Measurements from ENCODE around the gene PDGFB. TPM values are rescaled to one million over a fixed set of nuclear protein-coding genes. Genes with fewer than 3 reads are reported as not detected.
A peak's percentile ranks its signal among the peaks of the same experiment; 100 is the strongest.

Gene PDGFB
- total RNA-seq, 1 donor from 2014 or later = 53.4 TPM

GRCh38 chr22:39282645-39283321, 38.0 kb upstream of the PDGFB start:
- no peak overlapping the region for H3K27ac Mint-ChIP-seq (ENCODE audit: unreplicated experiment)
- H3K36me3 Mint-ChIP-seq (ENCODE audit: low read depth, unreplicated experiment) = no peaks in the 10 kb centered on the region
- no peaks in the 10 kb centered on the region for H3K27me3 Mint-ChIP-seq (ENCODE audit: unreplicated experiment)
- peaks cover 39% of the 10 kb centered on the region for H3K4me1 Mint-ChIP-seq (ENCODE audit: unreplicated experiment)
- no peak for TF ChIP-seq CTCF (IDR thresholded peaks at IDR 0.05; ENCODE audit: unreplicated experiment)
- H3K9me3 Mint-ChIP-seq (ENCODE audit: unreplicated experiment) = no peaks in the 10 kb centered on the region
- no peak overlapping the region for H3K4me3 Mint-ChIP-seq (ENCODE audit: unreplicated experiment)
- DNase-seq (ENCODE audit: low spot score) = no peak

GRCh38 chr22:39281126-39281525, 36.3 kb upstream of the PDGFB start:
- no peak overlapping the region for H3K4me3 Mint-ChIP-seq (ENCODE audit: unreplicated experiment)
- no peaks in the 10 kb centered on the region for H3K36me3 Mint-ChIP-seq (ENCODE audit: low read depth, unreplicated experiment)
- no peak for DNase-seq (ENCODE audit: low spot score)
- peaks cover 39% of the 10 kb centered on the region for H3K4me1 Mint-ChIP-seq (ENCODE audit: unreplicated experiment)
- peaks cover 3% of the 10 kb centered on the region for H3K27me3 Mint-ChIP-seq (ENCODE audit: unreplicated experiment)
- no peaks in the 10 kb centered on the region for H3K9me3 Mint-ChIP-seq (ENCODE audit: unreplicated experiment)
- peak overlapping the region; percentile 45 for H3K27ac Mint-ChIP-seq (ENCODE audit: unreplicated experiment)
- TF ChIP-seq CTCF (IDR thresholded peaks at IDR 0.05; ENCODE audit: unreplicated experiment) = no peak

- H3K27me3 Mint-ChIP-seq (ENCODE audit: unreplicated experiment) = peaks cover 3% of the 10 kb centered on the region
These were observed 35.5 kb upstream of the PDGFB start for GRCh38 chr22:39280250-39280649.

GRCh38 chr22:39279170-39279850, 34.5 kb upstream of the PDGFB start:
- Mint-ChIP-seq H3K27ac (ENCODE audit: unreplicated experiment) (peak overlapping the region; percentile 97), H3K9me3 (ENCODE audit: unreplicated experiment) (no peaks in the 10 kb centered on the region), H3K36me3 (ENCODE audit: low read depth, unreplicated experiment) (no peaks in the 10 kb centered on the region), H3K4me1 (ENCODE audit: unreplicated experiment) (peaks cover 39% of the 10 kb centered on the region), H3K27me3 (ENCODE audit: unreplicated experiment) (peaks cover 3% of the 10 kb centered on the region), H3K4me3 (ENCODE audit: unreplicated experiment) (peak overlapping the region; percentile 56)
- no peak for DNase-seq (ENCODE audit: low spot score)
- TF ChIP-seq CTCF (IDR thresholded peaks at IDR 0.05; ENCODE audit: unreplicated experiment) = no peak

More at GRCh38 chr22:39280250-39280649, 35.5 kb upstream of the PDGFB start:
- Mint-ChIP-seq H3K27ac (ENCODE audit: unreplicated experiment) (peak overlapping the region; percentile 97), H3K9me3 (ENCODE audit: unreplicated experiment) (no peaks in the 10 kb centered on the region), H3K4me3 (ENCODE audit: unreplicated experiment) (no peak overlapping the region), H3K36me3 (ENCODE audit: low read depth, unreplicated experiment) (no peaks in the 10 kb centered on the region), H3K4me1 (ENCODE audit: unreplicated experiment) (peaks cover 39% of the 10 kb centered on the region)
- no peak for TF ChIP-seq CTCF (IDR thresholded peaks at IDR 0.05; ENCODE audit: unreplicated experiment)
- no peak for DNase-seq (ENCODE audit: low spot score)

GRCh38 chr22:39278040-39278439, 33.3 kb upstream of the PDGFB start:
- DNase-seq (ENCODE audit: low spot score) = no peak
- Mint-ChIP-seq H3K27ac (ENCODE audit: unreplicated experiment) (no peak overlapping the region), H3K9me3 (ENCODE audit: unreplicated experiment) (no peaks in the 10 kb centered on the region), H3K36me3 (ENCODE audit: low read depth, unreplicated experiment) (no peaks in the 10 kb centered on the region), H3K4me1 (ENCODE audit: unreplicated experiment) (peaks cover 36% of the 10 kb centered on the region), H3K4me3 (ENCODE audit: unreplicated experiment) (no peak overlapping the region), H3K27me3 (ENCODE audit: unreplicated experiment) (peaks cover 5% of the 10 kb centered on the region)
- TF ChIP-seq CTCF (IDR thresholded peaks at IDR 0.05; ENCODE audit: unreplicated experiment) = no peak
